ENCODE results near the gene BTN1A1.

DNA sequence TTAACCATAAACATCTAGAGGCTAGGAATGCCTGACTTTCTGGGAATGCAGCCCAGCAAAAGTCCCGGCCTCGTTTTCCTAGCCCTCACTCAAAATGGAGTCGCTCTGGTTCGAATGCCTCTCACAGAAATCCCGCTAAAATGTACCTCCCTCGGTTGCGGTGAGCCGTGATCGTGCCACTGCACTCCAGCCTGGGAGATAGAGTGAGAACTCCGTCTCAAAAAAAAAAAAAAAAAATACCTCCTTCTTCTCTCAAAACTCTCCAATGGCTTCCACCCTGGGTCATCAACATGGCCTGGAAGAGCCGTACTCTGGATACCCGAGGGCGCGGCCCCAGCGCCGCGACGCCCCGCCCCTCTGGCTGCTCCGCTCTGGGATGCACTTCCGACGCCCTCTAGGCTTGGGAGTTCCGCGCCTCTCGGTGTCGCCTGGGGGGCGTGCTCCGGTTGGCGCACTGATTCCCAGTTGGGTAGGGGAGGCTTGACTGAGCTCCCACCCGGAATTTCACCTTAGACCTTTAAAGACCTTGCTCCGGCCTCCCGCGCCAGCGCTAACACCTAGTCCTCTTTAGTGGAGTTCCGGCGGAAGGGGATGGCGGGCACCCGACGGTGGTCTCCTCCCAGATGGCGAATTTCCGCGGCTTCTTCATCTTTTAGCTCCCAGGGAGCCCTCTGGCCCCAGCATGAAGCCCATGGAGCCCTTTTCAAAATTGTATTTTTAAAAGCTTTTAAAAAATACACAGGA, 50.3 kb downstream of the BTN1A1 start:
- TF ChIP-seq, protein P1, sequence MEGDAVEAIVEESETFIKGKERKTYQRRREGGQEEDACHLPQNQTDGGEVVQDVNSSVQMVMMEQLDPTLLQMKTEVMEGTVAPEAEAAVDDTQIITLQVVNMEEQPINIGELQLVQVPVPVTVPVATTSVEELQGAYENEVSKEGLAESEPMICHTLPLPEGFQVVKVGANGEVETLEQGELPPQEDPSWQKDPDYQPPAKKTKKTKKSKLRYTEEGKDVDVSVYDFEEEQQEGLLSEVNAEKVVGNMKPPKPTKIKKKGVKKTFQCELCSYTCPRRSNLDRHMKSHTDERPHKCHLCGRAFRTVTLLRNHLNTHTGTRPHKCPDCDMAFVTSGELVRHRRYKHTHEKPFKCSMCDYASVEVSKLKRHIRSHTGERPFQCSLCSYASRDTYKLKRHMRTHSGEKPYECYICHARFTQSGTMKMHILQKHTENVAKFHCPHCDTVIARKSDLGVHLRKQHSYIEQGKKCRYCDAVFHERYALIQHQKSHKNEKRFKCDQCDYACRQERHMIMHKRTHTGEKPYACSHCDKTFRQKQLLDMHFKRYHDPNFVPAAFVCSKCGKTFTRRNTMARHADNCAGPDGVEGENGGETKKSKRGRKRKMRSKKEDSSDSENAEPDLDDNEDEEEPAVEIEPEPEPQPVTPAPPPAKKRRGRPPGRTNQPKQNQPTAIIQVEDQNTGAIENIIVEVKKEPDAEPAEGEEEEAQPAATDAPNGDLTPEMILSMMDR (IDR thresholded peaks at IDR 0.05): no peak
- no peak for TF ChIP-seq POLR2A (IDR thresholded peaks at IDR 0.05)

Data from right lobe of liver (tissue), 4 donors.